HCT116 (cell line): ENCODE results near the gene NPS. TPM values are rescaled to one million over a fixed set of nuclear protein-coding genes. Genes with fewer than 3 reads are reported as not detected.

Source experiments
- ATAC-seq: fragments of 200-7000 bp; cut with Tn5 transposase; 2 replicates; pipeline ENCODE4 v1.9.1; 2020; ENCODE audit warnings: mild to moderate bottlenecking, moderate library complexity
- BruUV-seq: library from RNA; stranded (reverse); fragments of 400-500 nt; replicated peaks from 2 replicates; lab custom pipeline; 2021; lab: Mats Ljungman, UMichigan
- CTCF ChIA-PET: fragments of 300-600 bp; sonication (Branson Sonifier 250); formaldehyde crosslinking; loops from one replicate; lab custom pipeline; 2021; ENCODE audit warnings: antibody characterized with exemption; lab: Charles Lee
- POLR2A ChIA-PET: fragments of 300-600, 350-600 bp; sonication (Branson Sonifier 250); formaldehyde crosslinking; loops from one replicate; lab custom pipeline; 2021; ENCODE audit warnings: antibody characterized with exemption; lab: Charles Lee
- RAD21 ChIA-PET, 2 experiments: fragments of 300-600 bp; sonication (Branson Sonifier 250); formaldehyde crosslinking; loops; one replicate each; lab custom pipeline; 2023; ENCODE audit warnings: low total read pairs in 2 of 2; ENCODE audit not compliant: uncharacterized antibody in 2 of 2, unreplicated experiment in 2 of 2, low non-redundant PET in 1 of 2; lab: Charles Lee
- DNase-seq: peaks from one replicate; pipeline ENCODE4 v3.0.0-alpha.2; 2010; ENCODE audit warnings: low read depth, low spot score
- H2AFZ ChIP-seq: fragments of 200-600 bp; shearing (Covaris generic), sonication (generic); 2 replicates; pipeline ENCODE4 v1.6.1; 2017; ENCODE audit warnings: low read depth, mixed run types, mixed read lengths, antibody characterized with exemption, low read length; ENCODE audit not compliant: poor library complexity, severe bottlenecking
- H3K27ac ChIP-seq: 2 replicates; pipeline ENCODE4 v1.5.1; 2012; ENCODE audit warnings: low read depth, low read length
- H3K27me3 ChIP-seq: fragments of 200-600 bp; sonication (generic); 2 replicates; pipeline ENCODE4 v1.6.1; 2016; ENCODE audit warnings: mixed run types, low read length, mixed read lengths; ENCODE audit not compliant: insufficient read depth
- H3K36me3 ChIP-seq, 2 experiments: fragments of 200-500 bp in 1 of 2; fragments of 200-600 bp in 1 of 2; sonication (Bioruptor generic) in 1 of 2; sonication (generic) in 1 of 2; 2 replicates each; pipeline versions ENCODE4 v1.5.1 to v1.6.1; 2014 to 2016; ENCODE audit warnings: low read length in 2 of 2, inconsistent platforms in 1 of 2, mixed read lengths in 1 of 2, mixed run types in 1 of 2; ENCODE audit not compliant: insufficient read depth in 2 of 2, control insufficient read depth in 1 of 2
- H3K4me1 ChIP-seq, 2 experiments: fragments of 200-600 bp in 1 of 2; sonication (generic) in 1 of 2; 2 replicates each; pipeline versions ENCODE4 v1.5.1 to v1.6.1; 2012 to 2017; ENCODE audit warnings: low read length in 2 of 2, inconsistent platforms in 1 of 2, mild to moderate bottlenecking in 1 of 2, mixed read lengths in 1 of 2, mixed run types in 1 of 2, moderate library complexity in 1 of 2; ENCODE audit not compliant: insufficient read depth in 2 of 2, control insufficient read depth in 1 of 2
- H3K4me2 ChIP-seq: fragments of 200-600 bp; sonication (generic); 2 replicates; pipeline ENCODE4 v1.6.1; 2017; ENCODE audit warnings: mixed run types, low read length, mixed read lengths
- H3K4me3 ChIP-seq, 2 experiments: fragments of 200-600 bp in 1 of 2; sonication (generic) in 1 of 2; replicated peaks in 1 of 2; 2 replicates each; pipeline ENCODE4 v1.5.1; 2011 to 2016; ENCODE audit warnings: low read length in 2 of 2, control low read depth in 1 of 2, low read depth in 1 of 2, mild to moderate bottlenecking in 1 of 2, mixed read lengths in 1 of 2, mixed run types in 1 of 2
- H3K79me2 ChIP-seq: fragments of 200-600 bp; sonication (generic); 2 replicates; pipeline ENCODE4 v1.6.1; 2017; ENCODE audit warnings: mild to moderate bottlenecking, mixed run types, low read length, moderate library complexity, mixed read lengths; ENCODE audit not compliant: insufficient read depth
- H3K9ac ChIP-seq: fragments of 200-600 bp; sonication (generic); 2 replicates; pipeline ENCODE4 v1.6.1; 2016; ENCODE audit warnings: low read length, mixed read lengths
- H3K9me2 ChIP-seq: fragments of 200-600 bp; sonication (generic), shearing (Covaris generic); 2 replicates; pipeline ENCODE4 v1.6.1; 2017; ENCODE audit warnings: mixed run types, mild to moderate bottlenecking, moderate library complexity; ENCODE audit not compliant: insufficient read depth
- H3K9me3 ChIP-seq, 2 experiments: fragments of 200-500 bp in 1 of 2; fragments of 200-600 bp in 1 of 2; sonication (Bioruptor generic) in 1 of 2; sonication (generic) in 1 of 2; 2 replicates each; pipeline ENCODE4 v1.6.1; 2014 to 2017; ENCODE audit warnings: low read length in 2 of 2, mixed read lengths in 2 of 2, inconsistent platforms in 1 of 2, low read depth in 1 of 2, mild to moderate bottlenecking in 1 of 2, mixed run types in 1 of 2, moderate library complexity in 1 of 2; ENCODE audit not compliant: control insufficient read depth in 1 of 2, insufficient read depth in 1 of 2
- H4K20me1 ChIP-seq: fragments of 200-600 bp; sonication (generic), shearing (Covaris generic); 2 replicates; pipeline ENCODE4 v1.6.1; 2017; ENCODE audit warnings: mixed run types, mild to moderate bottlenecking, moderate library complexity; ENCODE audit not compliant: insufficient read depth
- ELF1 ChIP-seq: IDR thresholded peaks from 2 replicates; pipeline ENCODE4 v1.6.1; 2012; ENCODE audit warnings: low read depth, borderline replicate concordance
- EZH2phosphoT487 ChIP-seq: fragments of 200-600 bp; IDR thresholded peaks from 2 replicates; pipeline ENCODE4 v1.6.1; 2018; ENCODE audit warnings: antibody characterized with exemption, borderline replicate concordance
- JUND ChIP-seq: IDR thresholded peaks from 2 replicates; pipeline ENCODE4 v1.6.1; 2012
- POLR2AphosphoS5 ChIP-seq: IDR thresholded peaks from 2 replicates; pipeline ENCODE4 v1.6.1; 2011; ENCODE audit warnings: mild to moderate bottlenecking, low read depth, low read length, moderate library complexity
- SRF ChIP-seq: IDR thresholded peaks from 2 replicates; pipeline ENCODE4 v1.6.1; 2012; ENCODE audit warnings: low read depth
- TCF7L2 ChIP-seq: IDR thresholded peaks from 2 replicates; pipeline ENCODE4 v1.7.0; 2011; ENCODE audit warnings: borderline replicate concordance, inconsistent platforms; ENCODE audit not compliant: insufficient read depth, insufficient read length; ENCODE audit errors: extremely low read depth
- ZFX ChIP-seq: fragments of 450-650 bp; IDR thresholded peaks from 2 replicates; pipeline ENCODE4 v1.6.1; 2017
- intact Hi-C: fragments of 100-400 bp; cut with micrococcal nuclease; formaldehyde crosslinking; loops from 2 replicates; pipeline ENCODE4 v1.10.0; 2022
- total RNA-seq: library from RNA; stranded (reverse); gene quantifications from one replicate; pipeline ENCODE4 v1.2.1, GENCODE V29; 2021; ENCODE audit not compliant: unreplicated experiment
- TF ChIP-seq, protein P1 (sequence below): IDR thresholded peaks from 2 replicates; pipeline ENCODE4 v1.6.1; 2012
- TF ChIP-seq, protein P2 (sequence below), 3 experiments: fragments of 200-600 bp in 1 of 3; sonication (generic) in 1 of 3; IDR thresholded peaks in 2 of 3; conservative IDR thresholded peaks in 1 of 3; 2 replicates each; pipeline ENCODE4 v1.5.1; 2012 to 2017; ENCODE audit warnings: low read depth in 2 of 3, low read length in 2 of 3, antibody characterized with exemption in 1 of 3, borderline replicate concordance in 1 of 3, control low read depth in 1 of 3, mild to moderate bottlenecking in 1 of 3, mixed read lengths in 1 of 3, mixed run types in 1 of 3, moderate library complexity in 1 of 3; ENCODE audit not compliant: insufficient read depth in 1 of 3
- TF ChIP-seq, protein P3 (sequence below): IDR thresholded peaks from 2 replicates; pipeline ENCODE4 v1.6.1; 2012; ENCODE audit warnings: low read depth

Gene NPS
- total RNA-seq, 1 experiment from 2014 or later, result not detected

DNA sequence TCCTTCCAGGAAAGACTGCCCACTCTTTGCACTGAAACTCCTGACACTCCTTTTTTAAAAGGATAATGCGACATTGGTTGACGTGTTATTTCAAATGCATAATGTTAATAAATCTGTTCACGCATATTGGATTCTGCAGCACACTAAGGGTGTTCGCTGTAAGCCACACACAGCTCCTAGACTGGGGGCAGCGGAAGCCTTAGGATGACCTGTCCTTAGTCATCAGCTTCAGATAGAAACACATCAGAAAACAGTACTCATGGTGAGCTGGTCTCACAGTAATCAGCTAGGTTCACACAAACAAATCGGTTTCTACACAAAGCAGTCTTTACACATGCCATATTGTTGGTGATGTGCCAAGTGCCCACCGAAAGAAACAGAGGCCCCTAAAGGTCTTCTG, 4.3 kb downstream of the NPS start (continued):
- TF ChIP-seq TCF7L2, result no peak
- TF ChIP-seq, protein P1, sequence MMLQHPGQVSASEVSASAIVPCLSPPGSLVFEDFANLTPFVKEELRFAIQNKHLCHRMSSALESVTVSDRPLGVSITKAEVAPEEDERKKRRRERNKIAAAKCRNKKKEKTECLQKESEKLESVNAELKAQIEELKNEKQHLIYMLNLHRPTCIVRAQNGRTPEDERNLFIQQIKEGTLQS, result no peak
- no peak for TF ChIP-seq SRF
- no peak for TF ChIP-seq EZH2phosphoT487

DNA sequence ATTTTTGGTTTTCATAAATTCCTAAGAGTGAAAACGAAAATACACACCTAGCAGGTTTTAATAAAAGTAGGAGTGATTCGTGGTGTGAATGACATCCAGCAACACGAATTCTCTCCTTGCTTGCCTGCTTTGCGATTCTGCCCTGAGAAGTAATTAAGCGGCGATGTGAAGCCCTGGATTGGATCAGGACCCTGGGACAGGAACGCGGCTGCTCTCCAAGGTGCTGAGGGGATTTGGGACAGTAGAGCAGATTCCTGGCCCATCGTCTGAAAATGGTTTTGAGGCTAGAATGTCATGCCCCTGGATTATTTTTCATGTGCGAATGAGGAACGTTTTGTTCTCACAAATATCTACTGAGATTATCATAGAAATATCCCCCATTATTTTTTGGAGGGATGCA, 7.8 kb downstream of the NPS start:
- Histone ChIP-seq H3K9me2 (no peaks in the 10 kb centered on the region), H3K4me3 (no peak overlapping the region), H3K4me1 (no peaks in the 10 kb centered on the region), H3K36me3 (no peaks in the 10 kb centered on the region), H3K9me3 (no peaks in the 10 kb centered on the region), H3K27me3 (peaks cover 32% of the 10 kb centered on the region), H3K79me2 (no peaks in the 10 kb centered on the region), H3K27ac (no peak overlapping the region), H2AFZ (no peak overlapping the region), H4K20me1 (no peaks in the 10 kb centered on the region), H3K9ac (no peak overlapping the region), H3K4me2 (no peak overlapping the region)
- RAD21 ChIA-PET, result no interaction called here
- TF ChIP-seq, protein P2, sequence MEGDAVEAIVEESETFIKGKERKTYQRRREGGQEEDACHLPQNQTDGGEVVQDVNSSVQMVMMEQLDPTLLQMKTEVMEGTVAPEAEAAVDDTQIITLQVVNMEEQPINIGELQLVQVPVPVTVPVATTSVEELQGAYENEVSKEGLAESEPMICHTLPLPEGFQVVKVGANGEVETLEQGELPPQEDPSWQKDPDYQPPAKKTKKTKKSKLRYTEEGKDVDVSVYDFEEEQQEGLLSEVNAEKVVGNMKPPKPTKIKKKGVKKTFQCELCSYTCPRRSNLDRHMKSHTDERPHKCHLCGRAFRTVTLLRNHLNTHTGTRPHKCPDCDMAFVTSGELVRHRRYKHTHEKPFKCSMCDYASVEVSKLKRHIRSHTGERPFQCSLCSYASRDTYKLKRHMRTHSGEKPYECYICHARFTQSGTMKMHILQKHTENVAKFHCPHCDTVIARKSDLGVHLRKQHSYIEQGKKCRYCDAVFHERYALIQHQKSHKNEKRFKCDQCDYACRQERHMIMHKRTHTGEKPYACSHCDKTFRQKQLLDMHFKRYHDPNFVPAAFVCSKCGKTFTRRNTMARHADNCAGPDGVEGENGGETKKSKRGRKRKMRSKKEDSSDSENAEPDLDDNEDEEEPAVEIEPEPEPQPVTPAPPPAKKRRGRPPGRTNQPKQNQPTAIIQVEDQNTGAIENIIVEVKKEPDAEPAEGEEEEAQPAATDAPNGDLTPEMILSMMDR (IDR thresholded peaks at IDR 0.05 in 2 of 3, conservative IDR thresholded peaks at IDR 0.05 in 1 of 3; ENCODE audit: borderline replicate concordance in 1 of 3, insufficient read depth in 1 of 3, low read depth in 2 of 3, low read length in 2 of 3), result no peak
- no peak for TF ChIP-seq ELF1
- TF ChIP-seq POLR2AphosphoS5, result no peak
- no peak for TF ChIP-seq JUND
- no peak for TF ChIP-seq SRF
- TF ChIP-seq, protein P3, sequence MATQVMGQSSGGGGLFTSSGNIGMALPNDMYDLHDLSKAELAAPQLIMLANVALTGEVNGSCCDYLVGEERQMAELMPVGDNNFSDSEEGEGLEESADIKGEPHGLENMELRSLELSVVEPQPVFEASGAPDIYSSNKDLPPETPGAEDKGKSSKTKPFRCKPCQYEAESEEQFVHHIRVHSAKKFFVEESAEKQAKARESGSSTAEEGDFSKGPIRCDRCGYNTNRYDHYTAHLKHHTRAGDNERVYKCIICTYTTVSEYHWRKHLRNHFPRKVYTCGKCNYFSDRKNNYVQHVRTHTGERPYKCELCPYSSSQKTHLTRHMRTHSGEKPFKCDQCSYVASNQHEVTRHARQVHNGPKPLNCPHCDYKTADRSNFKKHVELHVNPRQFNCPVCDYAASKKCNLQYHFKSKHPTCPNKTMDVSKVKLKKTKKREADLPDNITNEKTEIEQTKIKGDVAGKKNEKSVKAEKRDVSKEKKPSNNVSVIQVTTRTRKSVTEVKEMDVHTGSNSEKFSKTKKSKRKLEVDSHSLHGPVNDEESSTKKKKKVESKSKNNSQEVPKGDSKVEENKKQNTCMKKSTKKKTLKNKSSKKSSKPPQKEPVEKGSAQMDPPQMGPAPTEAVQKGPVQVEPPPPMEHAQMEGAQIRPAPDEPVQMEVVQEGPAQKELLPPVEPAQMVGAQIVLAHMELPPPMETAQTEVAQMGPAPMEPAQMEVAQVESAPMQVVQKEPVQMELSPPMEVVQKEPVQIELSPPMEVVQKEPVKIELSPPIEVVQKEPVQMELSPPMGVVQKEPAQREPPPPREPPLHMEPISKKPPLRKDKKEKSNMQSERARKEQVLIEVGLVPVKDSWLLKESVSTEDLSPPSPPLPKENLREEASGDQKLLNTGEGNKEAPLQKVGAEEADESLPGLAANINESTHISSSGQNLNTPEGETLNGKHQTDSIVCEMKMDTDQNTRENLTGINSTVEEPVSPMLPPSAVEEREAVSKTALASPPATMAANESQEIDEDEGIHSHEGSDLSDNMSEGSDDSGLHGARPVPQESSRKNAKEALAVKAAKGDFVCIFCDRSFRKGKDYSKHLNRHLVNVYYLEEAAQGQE, result peak; percentile 75
- no peak for TF ChIP-seq ZFX
- POLR2A ChIA-PET, result no interaction called here
- intact Hi-C loops, result no loop called here
- ATAC-seq (no peak), DNase-seq (no peak)
- BruUV-seq, result no TSS peak
- CTCF ChIA-PET, result no interaction called here
